Measurements from ENCODE around the gene MICU2.

- TF ChIP-seq POLR2A (IDR thresholded peaks at IDR 0.05; ENCODE audit: low read depth, low read length) (no peak), JUN (IDR thresholded peaks at IDR 0.05; ENCODE audit: borderline replicate concordance, insufficient read depth, insufficient read length, low read depth) (no peak), POLR2AphosphoS5 (IDR thresholded peaks at IDR 0.05; ENCODE audit: insufficient read depth, low read depth, low read length) (no peak), FOS (IDR thresholded peaks at IDR 0.05; ENCODE audit: borderline replicate concordance, insufficient read depth, low read length) (no peak), EZH2 (IDR thresholded peaks at IDR 0.05; ENCODE audit: borderline replicate concordance, low read depth, low read length, severe bottlenecking) (no peak), MYC (IDR thresholded peaks at IDR 0.05; ENCODE audit: low read depth, low read length) (no peak)
- TF ChIP-seq, protein P1, sequence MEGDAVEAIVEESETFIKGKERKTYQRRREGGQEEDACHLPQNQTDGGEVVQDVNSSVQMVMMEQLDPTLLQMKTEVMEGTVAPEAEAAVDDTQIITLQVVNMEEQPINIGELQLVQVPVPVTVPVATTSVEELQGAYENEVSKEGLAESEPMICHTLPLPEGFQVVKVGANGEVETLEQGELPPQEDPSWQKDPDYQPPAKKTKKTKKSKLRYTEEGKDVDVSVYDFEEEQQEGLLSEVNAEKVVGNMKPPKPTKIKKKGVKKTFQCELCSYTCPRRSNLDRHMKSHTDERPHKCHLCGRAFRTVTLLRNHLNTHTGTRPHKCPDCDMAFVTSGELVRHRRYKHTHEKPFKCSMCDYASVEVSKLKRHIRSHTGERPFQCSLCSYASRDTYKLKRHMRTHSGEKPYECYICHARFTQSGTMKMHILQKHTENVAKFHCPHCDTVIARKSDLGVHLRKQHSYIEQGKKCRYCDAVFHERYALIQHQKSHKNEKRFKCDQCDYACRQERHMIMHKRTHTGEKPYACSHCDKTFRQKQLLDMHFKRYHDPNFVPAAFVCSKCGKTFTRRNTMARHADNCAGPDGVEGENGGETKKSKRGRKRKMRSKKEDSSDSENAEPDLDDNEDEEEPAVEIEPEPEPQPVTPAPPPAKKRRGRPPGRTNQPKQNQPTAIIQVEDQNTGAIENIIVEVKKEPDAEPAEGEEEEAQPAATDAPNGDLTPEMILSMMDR (IDR thresholded peaks at IDR 0.05; ENCODE audit: extremely low read depth in 1 of 2, insufficient read depth in 1 of 2, low read depth in 1 of 2, low read length in 2 of 2) = no peak
Measured at GRCh38 chr13:21541980-21542379, 62.0 kb downstream of the MICU2 start.

All from endothelial cell of umbilical vein (primary cell).